Measurements from ENCODE around the gene MGAT4C. TPM values are rescaled to one million over a fixed set of nuclear protein-coding genes. Genes with fewer than 3 reads are reported as not detected.

The MGAT4C gene
- total and polyA plus RNA-seq, 7 donors: 0.06 to 0.16 (median 0.07) TPM; not detected in 4

DNA sequence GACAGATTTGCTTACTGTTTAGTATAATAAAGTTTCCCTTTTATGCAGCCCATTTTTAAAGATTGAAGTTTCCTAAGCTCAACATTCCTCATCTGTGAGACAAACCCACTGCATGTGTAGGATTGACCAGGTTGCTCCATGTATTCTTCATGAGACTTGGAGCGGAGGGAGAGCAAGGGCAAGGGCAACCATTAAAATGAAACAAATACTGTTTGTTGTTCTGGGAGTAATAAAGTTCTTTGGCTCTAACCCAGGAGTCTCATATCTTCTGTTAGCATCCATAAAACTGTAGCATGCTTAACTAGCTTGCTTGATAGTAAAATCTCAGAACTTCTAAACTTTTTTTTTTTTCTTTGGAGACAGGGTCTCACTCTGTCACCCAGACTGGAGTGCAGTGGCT lies 307.9 kb downstream of the MGAT4C start:
- no peak for DNase-seq
- no peaks in the 10 kb centered on the region for H3K9me3 ChIP-seq
- intact Hi-C loops (cut with DNase I): no loop called here
- H3K4me1 ChIP-seq: no peaks in the 10 kb centered on the region
- no peak overlapping the region for H3K4me3 ChIP-seq
- H3K27me3 ChIP-seq (ENCODE audit: insufficient read depth in 3 of 3, low read length in 2 of 3): no peaks in the 10 kb centered on the region
- no peak overlapping the region for H3K27ac ChIP-seq
- H3K36me3 ChIP-seq (ENCODE audit: insufficient read depth in 1 of 2, low read depth in 1 of 2): no peaks in the 10 kb centered on the region
- 76 to 92% (median 80%) methylated on average over 1 of the region's 1 CpG for WGBS, 3 donors
- TF ChIP-seq, protein P1, sequence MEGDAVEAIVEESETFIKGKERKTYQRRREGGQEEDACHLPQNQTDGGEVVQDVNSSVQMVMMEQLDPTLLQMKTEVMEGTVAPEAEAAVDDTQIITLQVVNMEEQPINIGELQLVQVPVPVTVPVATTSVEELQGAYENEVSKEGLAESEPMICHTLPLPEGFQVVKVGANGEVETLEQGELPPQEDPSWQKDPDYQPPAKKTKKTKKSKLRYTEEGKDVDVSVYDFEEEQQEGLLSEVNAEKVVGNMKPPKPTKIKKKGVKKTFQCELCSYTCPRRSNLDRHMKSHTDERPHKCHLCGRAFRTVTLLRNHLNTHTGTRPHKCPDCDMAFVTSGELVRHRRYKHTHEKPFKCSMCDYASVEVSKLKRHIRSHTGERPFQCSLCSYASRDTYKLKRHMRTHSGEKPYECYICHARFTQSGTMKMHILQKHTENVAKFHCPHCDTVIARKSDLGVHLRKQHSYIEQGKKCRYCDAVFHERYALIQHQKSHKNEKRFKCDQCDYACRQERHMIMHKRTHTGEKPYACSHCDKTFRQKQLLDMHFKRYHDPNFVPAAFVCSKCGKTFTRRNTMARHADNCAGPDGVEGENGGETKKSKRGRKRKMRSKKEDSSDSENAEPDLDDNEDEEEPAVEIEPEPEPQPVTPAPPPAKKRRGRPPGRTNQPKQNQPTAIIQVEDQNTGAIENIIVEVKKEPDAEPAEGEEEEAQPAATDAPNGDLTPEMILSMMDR (IDR thresholded peaks at IDR 0.05): no peak
- no peak for ATAC-seq

DNA sequence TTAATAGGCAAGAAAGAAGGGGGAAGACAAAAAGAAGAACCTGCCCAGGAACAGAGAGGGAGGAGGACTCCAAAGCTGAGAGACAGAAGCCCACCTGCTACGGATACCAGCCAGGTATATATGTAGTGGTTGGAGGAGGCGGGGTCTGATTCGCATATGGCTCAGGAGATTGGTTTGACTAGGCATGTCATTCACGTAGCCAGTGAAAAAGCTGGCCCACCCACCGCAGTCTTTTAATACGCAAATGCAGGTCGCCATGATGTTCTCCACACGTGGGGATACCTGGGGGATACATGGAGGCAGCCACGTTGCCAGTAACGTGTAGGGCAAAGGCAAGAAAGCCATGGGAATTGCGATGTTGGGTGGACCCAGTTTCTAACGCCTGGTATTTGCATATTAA lies 308.9 kb downstream of the MGAT4C start:
- Histone ChIP-seq H3K27ac (no peak overlapping the region), H3K9me3 (no peaks in the 10 kb centered on the region), H3K36me3 (ENCODE audit: insufficient read depth in 1 of 2, low read depth in 1 of 2) (no peaks in the 10 kb centered on the region), H3K27me3 (ENCODE audit: insufficient read depth in 3 of 3, low read length in 2 of 3) (no peaks in the 10 kb centered on the region), H3K4me1 (no peaks in the 10 kb centered on the region), H3K4me3 (no peak overlapping the region)
- no peak for DNase-seq
- intact Hi-C loops (cut with DNase I): no loop called here
- TF ChIP-seq, protein P1 (IDR thresholded peaks at IDR 0.05): no peak
- ATAC-seq: no peak
- WGBS, 3 donors: 89 to 92% (median 90%) methylated on average over 12 of the region's 12 CpGs

DNA sequence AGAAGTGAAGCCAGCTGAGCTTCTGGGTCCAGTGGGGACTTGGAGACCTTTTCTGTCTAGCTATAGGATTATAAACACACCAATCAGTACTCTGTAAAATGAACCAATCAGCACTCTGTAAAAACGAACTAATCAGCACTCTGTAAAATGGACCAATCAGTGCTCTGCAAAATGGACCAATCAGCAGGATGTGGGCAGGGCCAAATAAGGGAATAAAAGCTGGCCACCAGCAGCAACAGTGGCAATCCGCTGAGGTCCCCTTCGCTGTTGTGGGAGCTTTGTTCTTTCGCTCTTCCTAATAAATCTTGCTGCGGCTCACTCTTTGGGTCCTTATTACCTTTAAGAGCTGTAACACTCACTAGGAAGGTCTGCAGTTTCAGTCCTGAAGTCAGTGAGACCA lies 309.8 kb downstream of the MGAT4C start:
- 90 to 93% (median 92%) methylated on average over 5 of the region's 5 CpGs for WGBS, 3 donors
- H3K4me3 ChIP-seq: no peak overlapping the region
- H3K4me1 ChIP-seq: no peaks in the 10 kb centered on the region
- H3K27me3 ChIP-seq (ENCODE audit: insufficient read depth in 3 of 3, low read length in 2 of 3): no peaks in the 10 kb centered on the region
- no peak overlapping the region for H3K27ac ChIP-seq
- intact Hi-C loops (cut with DNase I): no loop called here
- no peaks in the 10 kb centered on the region for H3K9me3 ChIP-seq
- no peaks in the 10 kb centered on the region for H3K36me3 ChIP-seq (ENCODE audit: insufficient read depth in 1 of 2, low read depth in 1 of 2)
- ATAC-seq (no peak), DNase-seq (no peak)
- TF ChIP-seq, protein P1 (IDR thresholded peaks at IDR 0.05): no peak

DNA sequence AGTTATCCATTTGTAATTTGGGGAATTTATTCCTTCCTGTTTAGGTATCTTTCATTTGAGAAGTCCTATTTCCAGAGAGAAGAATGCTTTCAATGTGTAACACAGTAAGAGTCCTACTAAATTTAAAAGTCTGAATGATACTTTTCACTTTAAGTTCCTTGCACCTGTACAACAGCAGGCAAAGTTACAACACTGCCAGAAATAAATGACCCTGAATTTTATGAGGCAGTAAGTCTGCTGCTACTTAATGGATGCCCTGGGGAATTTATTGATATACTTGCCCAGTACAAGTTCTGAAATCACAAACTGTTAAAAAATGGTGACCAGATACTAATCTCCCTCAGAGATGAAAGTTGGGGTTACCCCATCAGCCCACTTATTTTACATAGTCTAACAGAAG lies 329.0 kb downstream of the MGAT4C start:
- DNase-seq (no peak), ATAC-seq (no peak)
- Histone ChIP-seq H3K36me3 (ENCODE audit: insufficient read depth in 1 of 2, low read depth in 1 of 2) (no peaks in the 10 kb centered on the region), H3K4me3 (no peak overlapping the region), H3K27ac (no peak overlapping the region), H3K4me1 (no peaks in the 10 kb centered on the region), H3K27me3 (ENCODE audit: insufficient read depth in 3 of 3, low read length in 2 of 3) (no peaks in the 10 kb centered on the region), H3K9me3 (no peaks in the 10 kb centered on the region)
- intact Hi-C loops (cut with DNase I): no loop called here
- TF ChIP-seq, protein P1 (IDR thresholded peaks at IDR 0.05): no peak

DNA sequence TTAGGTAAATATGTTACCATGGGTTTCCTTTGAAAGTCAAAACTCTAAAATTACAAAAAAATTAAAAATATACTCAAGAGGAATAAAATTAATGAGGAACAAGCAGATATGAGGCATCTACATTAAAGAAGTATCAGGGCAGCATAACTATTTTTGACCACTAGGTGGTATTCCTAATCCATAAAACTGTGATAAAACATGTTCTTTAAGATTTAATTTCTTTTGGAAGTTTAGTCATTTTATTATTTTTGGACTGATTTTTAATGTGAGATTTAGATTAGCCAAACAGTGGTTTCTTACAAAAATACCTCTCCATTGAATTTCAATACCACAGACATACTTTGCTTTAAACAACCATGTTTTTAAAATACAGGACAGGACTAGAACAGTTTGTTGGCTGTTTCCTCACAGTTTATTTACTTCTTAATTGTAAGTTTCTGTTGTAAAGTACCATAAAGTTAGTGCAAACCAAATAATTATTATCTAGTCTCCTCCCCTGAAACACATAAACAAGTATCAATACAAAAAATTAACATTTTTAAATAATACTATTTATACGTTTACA lies 332.3 kb downstream of the MGAT4C start:
- Histone ChIP-seq H3K27me3 (ENCODE audit: insufficient read depth in 3 of 3, low read length in 2 of 3) (no peaks in the 10 kb centered on the region), H3K36me3 (ENCODE audit: insufficient read depth in 1 of 2, low read depth in 1 of 2) (no peaks in the 10 kb centered on the region), H3K9me3 (no peaks in the 10 kb centered on the region), H3K27ac (no peak overlapping the region), H3K4me3 (no peak overlapping the region), H3K4me1 (no peaks in the 10 kb centered on the region)
- 82 to 89% (median 88%) methylated on average over 1 of the region's 1 CpG for WGBS, 3 donors
- intact Hi-C loops (cut with DNase I): loop anchor here (5.0 kb wide), 1 partner anchor 457 kb away; no protein-coding TSS in a partner anchor
- TF ChIP-seq, protein P1 (IDR thresholded peaks at IDR 0.05): peak; percentile 47
- DNase-seq (no peak), ATAC-seq (no peak)
